CMK (cell line): Measurements from ENCODE around the gene PCDHGC4.

ENCODE experiments used
- DNase-seq: peaks from one replicate; pipeline ENCODE4 v3.0.0-alpha.2; 2010; ENCODE audit warnings: low read depth

The PCDHGC4 gene

DNA sequence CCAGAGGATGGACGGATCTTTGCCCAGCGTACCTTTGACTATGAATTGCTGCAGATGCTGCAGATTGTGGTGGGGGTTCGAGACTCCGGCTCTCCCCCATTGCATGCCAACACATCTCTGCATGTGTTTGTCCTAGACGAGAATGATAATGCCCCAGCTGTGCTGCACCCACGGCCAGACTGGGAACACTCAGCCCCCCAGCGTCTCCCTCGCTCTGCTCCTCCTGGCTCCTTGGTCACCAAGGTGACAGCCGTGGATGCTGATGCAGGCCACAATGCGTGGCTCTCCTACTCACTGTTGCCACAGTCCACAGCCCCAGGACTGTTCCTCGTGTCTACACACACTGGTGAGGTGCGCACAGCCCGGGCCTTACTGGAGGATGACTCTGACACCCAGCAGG lies 5.9 kb downstream of the PCDHGC4 start:
- no peak for DNase-seq

- no peak for DNase-seq
Measured at GRCh38 chr5:141491323-141492167, 6.7 kb downstream of the PCDHGC4 start.

GRCh38 chr5:141492168-141492885 lies 7.5 kb downstream of the PCDHGC4 start:
- DNase-seq: no peak

DNA sequence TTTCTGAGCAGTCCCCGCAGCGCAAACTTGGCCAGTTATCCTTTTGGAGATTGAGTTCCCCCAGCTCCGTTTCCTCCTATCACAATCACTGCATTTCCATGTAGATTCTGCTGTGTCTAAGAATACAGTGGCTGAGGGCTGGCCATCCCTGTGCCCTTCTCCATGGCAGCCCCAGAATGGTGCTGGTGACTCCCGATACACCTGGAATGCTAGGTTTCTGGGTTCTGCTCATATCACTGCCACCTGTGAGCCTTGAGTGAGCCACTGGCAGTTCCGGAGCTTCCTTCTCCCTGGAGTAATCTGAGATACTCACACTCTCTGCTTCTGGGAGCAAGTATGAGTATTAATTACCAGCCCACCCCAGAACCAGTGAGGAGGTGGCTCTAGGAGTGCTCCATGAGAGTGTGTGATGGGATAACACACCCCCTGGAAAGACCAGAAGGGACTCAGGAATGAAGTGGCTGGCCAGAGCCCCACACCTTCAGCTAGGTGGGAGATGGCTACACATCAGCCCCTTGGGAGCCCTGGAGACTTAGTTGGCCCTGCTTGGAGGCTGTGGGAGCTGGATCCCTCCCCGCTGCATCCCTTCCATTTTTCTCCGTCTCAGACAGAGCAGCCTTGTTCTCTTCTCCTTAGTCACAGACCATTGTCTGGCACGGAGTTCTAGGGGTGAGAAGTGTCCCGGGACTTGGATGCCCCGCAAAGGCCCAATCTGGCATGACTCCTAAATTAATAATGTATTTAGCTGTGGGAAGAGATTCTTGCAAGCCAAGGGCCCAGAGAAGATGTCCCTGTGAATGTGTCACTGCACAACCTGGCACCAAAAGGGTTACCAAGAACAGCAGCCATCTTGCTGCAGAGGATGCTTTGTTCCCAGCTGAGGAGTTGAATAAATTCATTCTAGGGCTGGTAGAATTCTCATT lies 8.9 kb downstream of the PCDHGC4 start:
- no peak for DNase-seq

DNA sequence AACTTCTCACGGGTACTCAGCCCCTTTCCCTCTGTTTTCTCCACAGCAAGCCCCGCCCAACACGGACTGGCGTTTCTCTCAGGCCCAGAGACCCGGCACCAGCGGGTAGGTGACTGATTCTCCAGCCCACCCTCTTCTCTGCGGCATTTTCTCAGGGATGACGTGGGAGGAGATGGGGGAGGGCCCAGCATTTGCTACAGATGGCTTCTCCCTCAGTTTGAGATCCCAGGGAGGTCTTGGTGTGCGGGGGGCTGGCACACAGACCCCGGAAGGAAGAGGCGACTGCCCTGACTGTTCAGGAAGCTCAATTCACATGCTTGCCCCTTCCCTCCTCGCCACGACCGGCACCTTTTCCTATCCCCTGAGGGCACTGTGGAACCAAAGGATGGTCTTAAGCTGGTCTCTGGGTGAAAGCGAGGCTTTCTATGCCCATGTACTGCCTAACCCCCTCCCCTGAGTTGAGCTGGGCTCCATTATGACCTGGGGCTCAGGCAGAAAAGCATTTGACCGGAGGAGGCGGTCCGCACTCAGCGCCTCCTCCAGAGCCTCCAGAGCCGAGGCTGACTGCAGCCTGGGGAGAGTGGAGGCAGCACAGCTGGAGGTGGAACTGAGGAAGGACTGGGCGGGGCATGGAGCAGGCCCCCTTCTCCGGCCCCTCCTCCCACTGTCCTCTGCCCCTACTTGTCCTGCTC lies 10.1 kb downstream of the PCDHGC4 start:
- no peak for DNase-seq

DNA sequence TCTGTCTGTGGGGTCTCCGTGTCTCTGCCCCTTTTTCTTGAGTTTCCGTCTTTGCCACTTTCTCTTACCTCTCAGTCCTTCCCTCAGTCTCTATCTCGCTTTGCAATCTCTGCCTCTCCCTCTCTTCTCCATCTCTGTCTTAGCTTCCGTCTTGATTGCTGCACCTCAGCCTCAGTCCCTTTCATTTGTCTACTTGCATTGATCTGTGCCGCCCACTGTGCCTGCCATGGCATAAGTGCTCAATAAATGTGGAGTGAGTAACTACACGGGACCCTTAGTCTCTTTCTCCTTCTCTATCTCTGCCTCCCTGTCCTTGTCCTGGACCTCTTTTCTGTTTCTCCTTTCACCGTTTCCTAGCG lies 10.6 kb downstream of the PCDHGC4 start:
- no peak for DNase-seq

DNA sequence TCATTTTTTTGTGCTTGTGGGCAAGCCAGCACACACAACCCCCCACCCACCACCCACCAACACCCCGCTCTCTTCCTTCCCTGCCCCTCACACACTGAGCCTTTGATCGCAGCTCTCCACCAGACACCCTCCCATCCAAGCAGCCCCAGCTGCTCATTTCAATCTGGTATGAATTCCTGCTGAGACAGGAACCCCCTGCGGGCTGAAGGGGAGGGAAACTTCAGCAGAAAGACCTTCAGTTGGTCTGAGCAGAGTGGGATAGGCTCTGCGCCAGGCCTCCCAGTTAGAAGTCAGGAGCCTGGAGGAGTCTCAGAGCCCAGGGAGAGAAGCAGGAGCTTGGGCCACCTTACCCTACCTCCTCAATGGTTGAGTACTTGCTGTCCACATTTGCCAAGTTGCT lies 11.2 kb downstream of the PCDHGC4 start:
- no peak for DNase-seq

DNA sequence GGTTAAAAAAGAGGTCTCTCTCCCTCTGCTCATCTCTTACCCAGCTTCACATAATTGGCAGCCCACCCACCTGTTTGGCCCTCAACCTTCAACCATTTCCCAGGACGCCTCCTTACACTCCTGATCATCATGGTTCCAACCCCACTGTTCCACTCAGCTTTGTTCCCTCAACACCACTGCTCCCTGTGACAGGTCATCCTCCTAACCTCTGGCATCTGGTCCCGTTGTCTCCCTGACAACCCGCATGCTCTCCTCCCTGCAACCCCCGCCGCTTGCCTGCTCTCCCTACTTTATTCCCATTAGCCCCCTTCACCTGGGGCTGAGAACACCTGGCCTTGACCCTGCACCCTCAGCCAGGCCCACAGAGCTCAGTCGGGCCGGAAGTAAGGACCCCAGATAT lies 16.9 kb downstream of the PCDHGC4 start:
- DNase-seq: no peak

DNA sequence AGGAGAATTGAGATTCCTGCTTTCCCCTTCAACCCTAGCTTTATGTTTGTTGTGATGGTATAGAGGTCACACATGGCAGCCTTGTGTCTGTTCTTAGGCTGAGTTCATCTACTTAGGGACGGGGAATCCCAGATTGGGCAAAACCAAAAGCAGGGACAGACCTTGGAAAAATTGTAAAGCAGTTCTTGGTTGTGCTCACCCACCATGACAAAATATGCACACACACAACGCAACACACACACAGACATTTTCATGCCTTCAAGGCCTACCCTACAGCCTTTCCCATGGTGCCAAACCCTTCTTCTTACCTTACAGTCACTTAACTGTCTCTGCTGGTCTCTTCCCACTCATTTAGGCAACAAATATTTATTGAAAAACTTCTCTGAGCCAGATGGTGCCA lies 18.9 kb downstream of the PCDHGC4 start:
- no peak for DNase-seq

DNA sequence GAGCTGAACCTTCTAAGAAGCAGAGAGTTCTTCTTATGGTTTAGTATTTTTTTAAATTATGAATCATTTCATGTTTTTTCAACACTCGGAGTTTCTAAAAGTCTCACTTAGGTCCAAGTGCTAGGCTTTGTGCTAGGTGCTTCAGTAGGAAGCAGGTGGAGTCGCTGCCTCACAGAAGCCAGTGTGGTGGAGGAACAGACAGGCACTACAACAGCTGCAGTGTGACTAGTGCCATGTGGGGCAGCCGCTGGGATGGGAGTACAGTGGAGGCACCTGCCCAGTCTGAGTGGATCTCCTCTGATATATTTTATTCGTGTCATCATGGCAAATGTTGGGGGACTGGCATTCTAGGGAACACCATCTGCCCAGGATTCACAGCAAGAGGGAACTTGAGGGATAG lies 19.4 kb downstream of the PCDHGC4 start:
- no peak for DNase-seq

DNA sequence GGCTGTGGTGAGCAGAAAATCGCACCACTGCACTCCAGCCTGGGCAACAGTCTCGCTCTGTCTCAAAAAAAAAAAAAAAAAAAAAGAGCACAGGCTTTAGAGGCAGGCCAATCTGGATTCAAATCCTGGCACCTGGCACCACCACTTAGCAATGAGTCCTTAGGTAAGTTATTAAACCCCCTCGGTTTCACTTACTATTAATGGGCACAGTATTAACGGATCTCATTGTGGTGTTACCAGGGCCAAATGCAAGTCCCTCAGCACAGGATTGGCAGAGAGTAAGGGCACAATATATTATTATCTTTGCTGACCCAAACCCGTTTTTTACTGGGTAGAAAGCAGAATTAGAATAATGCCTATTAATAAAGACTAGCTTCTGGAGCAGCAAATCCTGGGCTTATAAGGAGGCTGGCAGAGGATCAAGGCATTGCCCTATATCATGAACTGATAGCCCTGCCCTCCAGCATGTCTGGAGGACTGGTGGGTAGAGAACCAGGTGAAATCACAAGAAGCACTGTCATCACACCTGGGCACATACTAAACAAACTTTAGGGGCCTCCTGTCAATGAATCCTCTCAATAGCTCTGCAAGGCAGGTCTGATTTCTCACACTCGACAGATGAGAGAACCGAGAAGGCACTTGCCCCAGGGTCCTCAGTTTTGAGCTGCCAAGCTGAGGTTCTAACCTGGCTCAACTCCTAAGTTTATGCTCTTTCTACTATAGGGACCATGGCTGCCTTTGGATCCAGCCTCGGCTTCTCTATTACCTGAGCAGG lies 21.7 kb downstream of the PCDHGC4 start:
- no peak for DNase-seq

DNA sequence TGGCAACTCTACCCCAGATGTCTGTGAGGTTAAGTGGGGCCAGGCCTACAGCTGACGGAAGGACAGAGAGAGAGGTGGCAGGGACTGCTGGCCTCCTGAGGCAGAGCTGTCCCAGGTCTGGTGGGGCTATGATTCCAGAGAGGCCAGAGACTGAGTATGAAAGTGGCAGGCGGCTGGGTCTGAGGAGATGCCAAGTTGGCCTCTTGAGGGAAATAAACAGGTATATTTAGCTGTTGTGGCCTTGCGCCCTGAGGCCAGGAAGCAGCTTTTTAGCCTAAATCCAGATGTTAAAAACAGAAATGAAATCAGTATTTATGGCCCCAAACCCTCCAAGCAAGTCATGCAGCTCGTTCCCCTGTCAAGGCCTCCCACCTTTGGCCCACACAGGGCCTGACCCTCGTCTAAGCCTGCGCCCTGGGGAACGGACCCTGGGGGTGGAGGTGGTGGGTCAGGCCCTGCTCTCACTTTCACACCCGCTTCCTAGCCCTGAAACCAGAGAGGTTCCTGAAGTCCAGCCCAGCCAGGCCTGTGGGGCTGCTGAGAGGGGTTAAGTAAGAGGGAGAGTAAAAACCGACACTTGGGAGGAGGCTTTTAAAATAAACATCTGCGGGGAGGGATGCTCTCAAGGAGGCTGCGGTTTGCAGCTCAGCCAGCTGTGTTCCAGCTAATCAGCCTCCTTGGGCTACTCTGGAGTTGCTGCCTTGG lies 22.7 kb downstream of the PCDHGC4 start:
- DNase-seq: no peak

- no peak for DNase-seq
Measured at GRCh38 chr5:141508440-141508797, 23.6 kb downstream of the PCDHGC4 start.

- no peak for DNase-seq
Measured at GRCh38 chr5:141508798-141509611, 24.2 kb downstream of the PCDHGC4 start.

DNA sequence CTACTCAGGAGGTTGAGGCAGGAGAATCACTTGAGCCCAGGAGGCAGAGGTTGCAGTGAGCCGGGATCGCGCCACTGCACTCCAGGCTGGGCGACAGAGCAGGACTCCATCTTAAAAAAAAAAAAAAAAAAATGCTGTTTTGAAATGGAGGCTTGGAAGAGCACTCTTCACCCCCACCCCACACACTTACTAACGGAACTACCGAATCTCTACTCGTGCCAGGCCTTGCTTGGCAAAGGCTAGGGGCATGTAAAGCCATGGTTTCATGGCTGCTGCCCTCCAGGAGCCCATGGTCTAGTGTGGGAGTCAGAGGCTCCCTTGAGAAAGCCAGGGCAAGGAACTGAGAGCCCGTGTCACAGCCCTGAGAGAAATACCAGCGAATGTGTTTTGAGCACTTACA lies 25.3 kb downstream of the PCDHGC4 start:
- DNase-seq: no peak

DNA sequence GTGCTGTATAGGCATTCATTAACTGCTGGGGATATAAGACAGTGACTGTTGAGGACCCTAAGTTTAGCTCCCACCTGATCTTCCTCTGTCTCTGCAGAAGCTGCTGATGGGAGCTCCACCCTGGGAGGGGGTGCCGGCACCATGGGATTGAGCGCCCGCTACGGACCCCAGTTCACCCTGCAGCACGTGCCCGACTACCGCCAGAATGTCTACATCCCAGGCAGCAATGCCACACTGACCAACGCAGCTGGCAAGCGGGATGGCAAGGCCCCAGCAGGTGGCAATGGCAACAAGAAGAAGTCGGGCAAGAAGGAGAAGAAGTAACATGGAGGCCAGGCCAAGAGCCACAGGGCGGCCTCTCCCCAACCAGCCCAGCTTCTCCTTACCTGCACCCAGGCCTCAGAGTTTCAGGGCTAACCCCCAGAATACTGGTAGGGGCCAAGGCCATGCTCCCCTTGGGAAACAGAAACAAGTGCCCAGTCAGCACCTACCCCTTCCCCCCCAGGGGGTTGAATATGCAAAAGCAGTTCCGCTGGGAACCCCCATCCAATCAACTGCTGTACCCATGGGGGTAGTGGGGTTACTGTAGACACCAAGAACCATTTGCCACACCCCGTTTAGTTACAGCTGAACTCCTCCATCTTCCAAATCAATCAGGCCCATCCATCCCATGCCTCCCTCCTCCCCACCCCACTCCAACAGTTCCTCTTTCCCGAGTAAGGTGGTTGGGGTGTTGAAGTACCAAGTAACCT lies 26.2 kb downstream of the PCDHGC4 start:
- no peak for DNase-seq

DNA sequence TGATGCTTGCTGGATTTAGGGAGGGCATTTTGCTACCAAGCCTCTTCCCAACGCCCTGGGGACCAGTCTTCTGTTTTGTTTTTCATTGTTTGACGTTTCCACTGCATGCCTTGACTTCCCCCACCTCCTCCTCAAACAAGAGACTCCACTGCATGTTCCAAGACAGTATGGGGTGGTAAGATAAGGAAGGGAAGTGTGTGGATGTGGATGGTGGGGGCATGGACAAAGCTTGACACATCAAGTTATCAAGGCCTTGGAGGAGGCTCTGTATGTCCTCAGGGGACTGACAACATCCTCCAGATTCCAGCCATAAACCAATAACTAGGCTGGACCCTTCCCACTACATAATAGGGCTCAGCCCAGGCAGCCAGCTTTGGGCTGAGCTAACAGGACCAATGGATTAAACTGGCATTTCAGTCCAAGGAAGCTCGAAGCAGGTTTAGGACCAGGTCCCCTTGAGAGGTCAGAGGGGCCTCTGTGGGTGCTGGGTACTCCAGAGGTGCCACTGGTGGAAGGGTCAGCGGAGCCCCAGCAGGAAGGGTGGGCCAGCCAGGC lies 27.0 kb downstream of the PCDHGC4 start:
- DNase-seq: no peak

GRCh38 chr5:141512390-141512910 lies 27.6 kb downstream of the PCDHGC4 start:
- no peak for DNase-seq
